ENCODE data around the gene LIMS2. TPM values are rescaled to one million over a fixed set of nuclear protein-coding genes. Genes with fewer than 3 reads are reported as not detected.

The LIMS2 gene
- total and polyA plus RNA-seq, 12 donors, result 148 to 687 (median 160) TPM

DNA sequence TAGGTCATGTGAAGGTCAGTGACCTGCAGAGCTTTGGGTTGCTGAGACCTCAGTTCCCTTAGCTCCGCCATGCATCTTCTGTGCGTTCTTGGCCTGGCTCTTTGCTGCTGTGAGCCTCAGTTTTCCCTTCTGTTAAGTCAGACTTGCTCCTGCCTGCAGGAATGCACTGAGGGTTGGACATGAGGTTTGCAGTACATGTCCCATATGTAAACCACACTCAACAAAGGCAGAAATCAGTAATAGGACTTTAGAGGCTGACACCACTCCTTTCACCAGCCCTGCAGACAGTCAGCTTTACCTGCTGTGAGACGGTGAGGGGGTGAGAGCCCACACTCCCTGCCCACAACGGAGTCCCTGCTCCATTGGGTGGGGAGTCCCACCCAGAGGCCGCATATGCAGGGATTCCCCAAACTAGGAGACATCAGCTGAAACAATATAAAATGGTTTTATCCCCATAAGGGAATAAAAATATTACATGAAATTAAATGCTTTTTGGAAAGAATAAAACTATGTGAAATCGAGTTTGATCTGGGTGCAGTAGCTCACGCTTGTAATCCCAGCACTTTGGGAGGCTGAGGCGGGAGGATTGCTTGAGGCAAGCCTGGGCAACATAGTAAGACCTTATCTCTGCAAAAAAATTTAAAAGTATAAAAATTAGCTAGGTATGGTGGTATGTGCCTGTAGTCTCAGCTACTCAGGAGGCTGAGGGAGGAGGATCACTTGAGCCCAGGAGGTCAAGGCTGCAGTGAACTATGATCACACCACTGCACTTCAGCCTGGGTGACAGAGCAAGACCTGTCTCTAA, 84.7 kb downstream of the LIMS2 start:
- TF ChIP-seq, protein P1, sequence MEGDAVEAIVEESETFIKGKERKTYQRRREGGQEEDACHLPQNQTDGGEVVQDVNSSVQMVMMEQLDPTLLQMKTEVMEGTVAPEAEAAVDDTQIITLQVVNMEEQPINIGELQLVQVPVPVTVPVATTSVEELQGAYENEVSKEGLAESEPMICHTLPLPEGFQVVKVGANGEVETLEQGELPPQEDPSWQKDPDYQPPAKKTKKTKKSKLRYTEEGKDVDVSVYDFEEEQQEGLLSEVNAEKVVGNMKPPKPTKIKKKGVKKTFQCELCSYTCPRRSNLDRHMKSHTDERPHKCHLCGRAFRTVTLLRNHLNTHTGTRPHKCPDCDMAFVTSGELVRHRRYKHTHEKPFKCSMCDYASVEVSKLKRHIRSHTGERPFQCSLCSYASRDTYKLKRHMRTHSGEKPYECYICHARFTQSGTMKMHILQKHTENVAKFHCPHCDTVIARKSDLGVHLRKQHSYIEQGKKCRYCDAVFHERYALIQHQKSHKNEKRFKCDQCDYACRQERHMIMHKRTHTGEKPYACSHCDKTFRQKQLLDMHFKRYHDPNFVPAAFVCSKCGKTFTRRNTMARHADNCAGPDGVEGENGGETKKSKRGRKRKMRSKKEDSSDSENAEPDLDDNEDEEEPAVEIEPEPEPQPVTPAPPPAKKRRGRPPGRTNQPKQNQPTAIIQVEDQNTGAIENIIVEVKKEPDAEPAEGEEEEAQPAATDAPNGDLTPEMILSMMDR (IDR thresholded peaks at IDR 0.05), result no peak
- H3K27ac ChIP-seq, result no peak overlapping the region
- peaks cover 0 to 4% (median 0%) of the 10 kb centered on the region in 11 donors for H3K9me3 ChIP-seq
- no peak overlapping the region for H3K4me3 ChIP-seq
- no peaks in the 10 kb centered on the region for H3K27me3 ChIP-seq
- WGBS, 2 donors, result 92 to 95% methylated on average over 8 of the region's 8 CpGs
- ATAC-seq, result no peak
- DNase-seq, result no peak
- no peaks in the 10 kb centered on the region for H3K36me3 ChIP-seq
- H3K4me1 ChIP-seq, result peaks cover 0 to 4% (median 0%) of the 10 kb centered on the region in 9 donors
- intact Hi-C loops (cut with DNase I), result loop anchor here in 7 of 10 donors (1.0 to 10.0 kb wide), 6 partner anchors 52 to 107 kb away; partner anchors contain the start of gene GPR17 (in 1 of the 7)

DNA sequence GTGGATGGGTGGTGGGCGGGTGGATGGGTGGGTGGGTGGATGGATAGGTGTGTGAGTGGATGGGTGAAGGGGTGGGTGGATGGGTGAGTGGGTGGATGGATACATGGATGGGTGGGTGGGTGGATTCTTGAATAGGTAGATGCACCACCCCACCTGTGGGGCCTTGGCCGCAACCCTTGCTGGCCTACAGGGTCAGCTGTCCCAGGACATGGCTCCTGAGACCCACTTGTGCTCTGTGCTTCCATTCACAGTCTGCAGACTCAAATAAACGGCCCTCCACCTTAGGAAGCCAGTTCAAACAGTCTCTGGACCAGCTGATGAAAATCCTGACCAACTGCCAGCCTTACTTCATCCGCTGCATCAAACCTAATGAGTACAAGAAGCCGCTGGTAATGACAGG, 85.5 kb downstream of the LIMS2 start:
- Histone ChIP-seq H3K4me1 (peaks cover 0 to 4% (median 0%) of the 10 kb centered on the region in 9 donors), H3K27me3 (no peaks in the 10 kb centered on the region), H3K9me3 (no peaks in the 10 kb centered on the region), H3K27ac (no peak overlapping the region), H3K36me3 (no peaks in the 10 kb centered on the region), H3K4me3 (no peak overlapping the region)
- DNase-seq (no peak), ATAC-seq (no peak)
- 92 to 93% methylated on average over 5 of the region's 5 CpGs for WGBS, 2 donors
- intact Hi-C loops (cut with DNase I), result loop anchor here in 7 of 10 donors (2.0 to 10.0 kb wide), 5 partner anchors 52 to 107 kb away; partner anchors contain the start of gene GPR17 (in 1 of the 7)
- TF ChIP-seq, protein P1 (IDR thresholded peaks at IDR 0.05), result no peak

DNA sequence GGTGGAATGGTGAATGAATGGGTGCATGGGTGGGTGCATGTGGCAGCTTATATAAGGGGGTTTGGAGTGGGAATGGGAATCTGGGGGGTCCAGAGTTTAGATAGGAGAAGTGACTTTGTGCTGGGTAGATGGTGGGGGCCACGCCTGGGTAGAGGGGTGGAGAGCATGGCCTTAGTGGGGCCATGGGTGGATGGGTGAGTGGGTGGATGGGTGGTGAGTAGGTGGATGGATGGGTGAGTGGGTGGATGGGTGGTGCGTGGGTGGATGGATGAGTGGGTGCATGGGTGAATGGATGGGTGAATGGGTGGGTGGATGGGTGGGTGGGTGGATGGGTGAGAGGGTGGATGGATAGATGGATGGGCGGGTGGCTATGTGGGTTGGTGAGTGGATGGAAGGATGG, 86.0 kb downstream of the LIMS2 start:
- TF ChIP-seq, protein P1 (IDR thresholded peaks at IDR 0.05), result no peak
- Histone ChIP-seq H3K36me3 (no peaks in the 10 kb centered on the region), H3K27me3 (no peaks in the 10 kb centered on the region), H3K4me1 (peaks cover 0 to 4% (median 0%) of the 10 kb centered on the region in 9 donors), H3K27ac (no peak overlapping the region), H3K4me3 (no peak overlapping the region), H3K9me3 (no peaks in the 10 kb centered on the region)
- 95 to 96% methylated on average over 3 of the region's 3 CpGs for WGBS, 2 donors
- no peak for ATAC-seq
- intact Hi-C loops (cut with DNase I), result no loop called here
- no peak for DNase-seq

Other genes starting within 250 kb of the LIMS2 start
- 10 to 100 TPM; 37.6 to 64.8 (median 46.4) TPM for gene IWS1, start 149.0 kb downstream of the LIMS2 start, total RNA-seq
- 10 to 100 TPM; 37.4 to 51.6 TPM for gene IWS1, start 149.0 kb downstream of the LIMS2 start, polyA plus RNA-seq
- gene MYO7B, start 139.8 kb downstream of the LIMS2 start, total RNA-seq, result 1 to 10 TPM in 3 of 10 donors, under 1 TPM in 7; 0.42 to 1.4 (median 0.77) TPM
- 1 to 10 TPM; 1.4 to 2.3 TPM for gene MYO7B, start 139.8 kb downstream of the LIMS2 start, polyA plus RNA-seq
- gene GPR17, start 29.4 kb downstream of the LIMS2 start, total RNA-seq, result under 1 TPM in 6 of 10 donors, not detected in 4; 0.22 to 0.59 (median 0.46) TPM
- 10 to 100 TPM in 1 of 2 donors, under 1 TPM in 1; 0.28 to 16.5 TPM for gene GPR17, start 29.4 kb downstream of the LIMS2 start, polyA plus RNA-seq
- gene SFT2D3, start 26.0 kb upstream of the LIMS2 start, total RNA-seq, result 1 to 10 TPM; 2.2 to 4.0 (median 3.4) TPM
- gene SFT2D3, start 26.0 kb upstream of the LIMS2 start, polyA plus RNA-seq, result 1 to 10 TPM; 2.8 to 5.6 TPM
- gene WDR33, start 135.6 kb upstream of the LIMS2 start, total RNA-seq, result 10 to 100 TPM; 38.5 to 47.6 (median 42.9) TPM
- 10 to 100 TPM; 10.5 to 18.1 TPM for gene WDR33, start 135.6 kb upstream of the LIMS2 start, polyA plus RNA-seq
- gene POLR2D, start 182.6 kb upstream of the LIMS2 start, total RNA-seq, result 10 to 100 TPM; 19.0 to 26.4 (median 20.7) TPM
- 10 to 100 TPM in 1 of 2 donors, 1 to 10 TPM in 1; 7.5 to 13.3 TPM for gene POLR2D, start 182.6 kb upstream of the LIMS2 start, polyA plus RNA-seq
- gene AMMECR1L, start 210.4 kb upstream of the LIMS2 start, total RNA-seq, result 10 to 100 TPM in 8 of 10 donors, 1 to 10 TPM in 2; 8.2 to 13.2 (median 10.4) TPM
- gene AMMECR1L, start 210.4 kb upstream of the LIMS2 start, polyA plus RNA-seq, result 1 to 10 TPM; 6.6 to 7.1 TPM

Measured in heart right ventricle (tissue), 16 donors.